Large intestine (tissue), 12 donors: Measurements from ENCODE around the gene CHEK1. TPM values are rescaled to one million over a fixed set of nuclear protein-coding genes. Genes with fewer than 3 reads are reported as not detected.
A peak's percentile ranks its signal among the peaks of the same experiment; 100 is the strongest.
"Not testable (repeated sequence)": the region's sequence is repeated elsewhere in the genome, so short reads cannot be mapped to it uniquely, and the experiment has no call there.

Experiments
- DNase-seq, 2 donors: peaks; one replicate each; pipeline versions ENCODE4 v3.0.0 to v3.0.0-alpha.2; 2013
- H3K27ac ChIP-seq: one replicate; pipeline ENCODE4 v1.5.1; 2013; ENCODE audit warnings: low read length
- H3K27me3 ChIP-seq: 2 replicates; pipeline ENCODE4 v1.6.1; 2013; ENCODE audit warnings: low read length; ENCODE audit not compliant: control insufficient read depth, insufficient read depth
- H3K36me3 ChIP-seq: 2 replicates; pipeline ENCODE4 v1.6.1; 2013; ENCODE audit warnings: low read length; ENCODE audit not compliant: control insufficient read depth, insufficient read depth
- H3K4me1 ChIP-seq: one replicate; pipeline ENCODE4 v1.6.1; 2013; ENCODE audit warnings: low read length; ENCODE audit not compliant: control insufficient read depth, insufficient read depth
- H3K4me3 ChIP-seq: one replicate; pipeline ENCODE4 v1.5.1; 2013; ENCODE audit warnings: low read length
- H3K9me3 ChIP-seq: one replicate; pipeline ENCODE4 v1.6.1; 2013; ENCODE audit warnings: mild to moderate bottlenecking, low read depth, low read length, moderate library complexity; ENCODE audit not compliant: control insufficient read depth
- WGBS: methylation state at CpG from one replicate; pipeline ENCODE4 v1.1.5; 2013; ENCODE audit warnings: low lambda C conversion rate; ENCODE audit not compliant: insufficient coverage; 5-methylcytosine and 5-hydroxymethylcytosine counted together
- long read RNA-seq, 11 donors: transcript quantifications; one replicate each; lab custom pipeline, GENCODE V29; 2026
- polyA plus RNA-seq: library from polyadenylated mRNA; unstranded; fragments of 120-200 nt; gene quantifications from one replicate; pipeline ENCODE4 v1.2.1, GENCODE V29; 2013

The CHEK1 gene
- polyA plus RNA-seq: 21.5 TPM
- long read RNA-seq, donor 1, full-length matches to known transcripts: 2 of 2 reads
- long read RNA-seq, donor 1, partial matches to known transcripts: 0 of 2 reads
- long read RNA-seq, donor 1, other reads (novel, unspliced or antisense): 0 of 2 reads
- long read RNA-seq, donor 2, full-length matches to known transcripts: 2 of 2 reads
- long read RNA-seq, donor 2, partial matches to known transcripts: 0 of 2 reads
- long read RNA-seq, donor 2, other reads (novel, unspliced or antisense): 0 of 2 reads
- long read RNA-seq, donor 3: 0 reads
- long read RNA-seq, donor 4: 0 reads
- long read RNA-seq, donor 5, full-length matches to known transcripts: 1 of 1 reads
- long read RNA-seq, donor 5, partial matches to known transcripts: 0 of 1 reads
- long read RNA-seq, donor 5, other reads (novel, unspliced or antisense): 0 of 1 reads
- long read RNA-seq, donor 6, partial matches to known transcripts: 0 of 3 reads
- long read RNA-seq, donor 6, other reads (novel, unspliced or antisense): 0 of 3 reads
- long read RNA-seq, donor 7: 0 reads
- long read RNA-seq, donor 8, full-length matches to known transcripts: 1 of 1 reads
- long read RNA-seq, donor 8, partial matches to known transcripts: 0 of 1 reads
- long read RNA-seq, donor 8, other reads (novel, unspliced or antisense): 0 of 1 reads
- long read RNA-seq, donor 9, partial matches to known transcripts: 0 of 1 reads
- long read RNA-seq, donor 9, other reads (novel, unspliced or antisense): 0 of 1 reads
- long read RNA-seq, donor 10, partial matches to known transcripts: 0 of 1 reads
- long read RNA-seq, donor 10, other reads (novel, unspliced or antisense): 0 of 1 reads
- long read RNA-seq, donor 11, full-length matches to known transcripts: 5 of 5 reads
- long read RNA-seq, donor 11, partial matches to known transcripts: 0 of 5 reads
- long read RNA-seq, donor 11, other reads (novel, unspliced or antisense): 0 of 5 reads

- 30% methylated on average over 2 of the region's 9 CpGs for WGBS
- H3K27me3 ChIP-seq: no peaks in the 10 kb centered on the region
- H3K27ac ChIP-seq: peak within 1 kb of the TSS; percentile 98
- no peaks in the 10 kb centered on the region for H3K9me3 ChIP-seq
- H3K4me1 ChIP-seq: no peaks in the 10 kb centered on the region
- H3K36me3 ChIP-seq: peaks cover 24% of the 10 kb centered on the region
- peak within 1 kb of the TSS; percentile 73 for H3K4me3 ChIP-seq
- no peak for DNase-seq
Observed at GRCh38 chr11:125624756-125625213, at the start of gene CHEK1. Gene CHEK1 (plus strand): TSS chr11:125625163. CDS start chr11:125626769, 1,606 bp downstream.

DNA sequence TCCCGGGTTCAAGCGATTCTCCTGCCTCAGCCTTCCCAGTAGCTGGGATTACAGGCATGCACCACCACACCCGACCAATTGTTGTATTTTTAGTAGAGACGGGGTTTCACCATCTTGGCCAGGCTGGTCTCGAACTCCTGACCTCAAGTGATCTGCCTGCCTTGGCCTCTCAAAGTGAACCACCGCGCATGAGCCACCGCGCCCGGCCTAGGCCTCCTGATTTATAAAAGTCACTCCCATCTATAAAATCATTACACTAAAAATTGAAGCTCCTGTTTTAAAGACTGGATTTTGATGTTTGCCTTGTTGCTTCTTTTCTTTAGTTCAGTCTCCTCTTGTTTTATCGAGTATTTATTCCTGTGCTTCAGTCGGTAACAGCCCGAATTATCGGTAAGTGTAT, 47.8 kb upstream of the CHEK1 start:
- H3K36me3 ChIP-seq: peaks cover 69% of the 10 kb centered on the region
- H3K4me1 ChIP-seq, DNase-seq, H3K27ac ChIP-seq, H3K27me3 ChIP-seq, H3K4me3 ChIP-seq, H3K9me3 ChIP-seq: not testable (repeated sequence)
- WGBS: 100% methylated on average over 1 of the region's 14 CpGs

DNA sequence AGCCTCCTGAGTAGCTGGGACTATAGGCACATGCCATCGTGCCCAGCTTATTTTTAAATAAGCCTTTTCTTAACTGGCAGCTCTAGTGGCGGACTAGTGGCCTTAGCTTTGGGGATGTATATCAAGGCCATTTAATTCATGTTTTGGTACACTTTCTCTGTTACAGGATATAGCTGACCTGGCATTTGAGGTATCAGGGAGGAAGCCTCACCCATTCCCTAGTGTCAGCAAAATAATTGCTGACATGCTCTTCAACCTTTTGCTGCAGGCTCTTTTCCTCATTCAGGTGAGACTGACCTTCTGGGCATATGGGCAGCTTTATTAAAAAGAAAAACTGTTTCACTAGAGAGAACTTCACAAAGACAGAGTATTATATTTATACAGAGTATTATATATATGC, 46.2 kb upstream of the CHEK1 start:
- peaks cover 78% of the 10 kb centered on the region for H3K36me3 ChIP-seq
- WGBS: no CpG with 5 or more reads among the region's 2 CpGs
- no peak overlapping the region for H3K27ac ChIP-seq

DNA sequence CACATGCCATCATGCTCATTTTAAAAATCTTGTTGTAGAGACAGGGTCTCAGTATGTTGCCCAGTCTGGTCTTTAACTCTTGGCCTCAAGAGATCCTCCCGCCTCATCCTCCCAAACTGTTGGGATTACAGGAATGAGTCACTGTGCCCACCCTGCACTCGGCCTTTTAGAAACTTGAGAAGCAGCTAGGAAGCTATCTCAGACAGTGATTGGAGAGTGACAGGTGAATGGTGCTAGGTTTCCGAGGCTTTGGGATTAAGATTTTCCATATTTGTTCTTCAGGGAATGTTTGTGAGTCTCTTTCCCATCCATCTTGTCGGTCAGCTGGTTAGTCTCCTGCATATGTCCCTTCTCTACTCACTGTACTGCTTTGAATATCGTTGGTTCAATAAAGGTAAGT, 45.2 kb upstream of the CHEK1 start:
- H3K27me3 ChIP-seq: no peaks in the 10 kb centered on the region
- no peak for DNase-seq
- H3K27ac ChIP-seq: no peak overlapping the region
- no peak overlapping the region for H3K4me3 ChIP-seq
- no peaks in the 10 kb centered on the region for H3K9me3 ChIP-seq
- H3K36me3 ChIP-seq: peaks cover 76% of the 10 kb centered on the region
- no peaks in the 10 kb centered on the region for H3K4me1 ChIP-seq
- WGBS: no CpG with 5 or more reads among the region's 5 CpGs

More for the DNA sequence above, 46.2 kb upstream of the CHEK1 start:
- no peaks in the 10 kb centered on the region for H3K4me1 ChIP-seq
- no peak overlapping the region for H3K4me3 ChIP-seq
- no peaks in the 10 kb centered on the region for H3K9me3 ChIP-seq
- H3K27me3 ChIP-seq: no peaks in the 10 kb centered on the region
- DNase-seq: no peak

GRCh38 chr11:125583496-125583895, 41.5 kb upstream of the CHEK1 start:
- Histone ChIP-seq H3K9me3 (no peaks in the 10 kb centered on the region), H3K36me3 (peaks cover 47% of the 10 kb centered on the region), H3K4me3 (no peak overlapping the region), H3K4me1 (no peaks in the 10 kb centered on the region), H3K27ac (no peak overlapping the region), H3K27me3 (no peaks in the 10 kb centered on the region)
- no CpG with 5 or more reads among the region's 11 CpGs for WGBS
- DNase-seq: no peak

DNA sequence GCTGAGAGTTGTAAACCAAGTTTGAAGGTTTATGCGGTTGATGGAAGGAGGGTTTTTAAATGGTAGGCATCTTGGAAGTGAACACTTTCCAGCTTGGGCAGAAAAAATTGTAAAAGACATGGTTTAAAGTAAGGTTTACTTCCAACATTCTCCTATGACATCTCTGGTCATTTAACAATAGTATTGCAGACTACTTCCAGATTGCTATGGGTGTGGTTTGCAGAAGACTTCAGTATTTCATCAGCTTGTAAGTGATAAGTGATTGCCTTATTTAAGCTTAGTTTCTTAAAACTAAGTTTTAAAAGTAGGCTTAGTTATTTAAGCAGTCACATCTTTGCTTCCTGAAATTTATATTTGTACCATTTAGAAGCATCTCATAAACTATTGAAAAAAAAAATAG, 39.5 kb upstream of the CHEK1 start:
- Histone ChIP-seq H3K4me3 (no peak overlapping the region), H3K27me3 (no peaks in the 10 kb centered on the region), H3K27ac (no peak overlapping the region), H3K4me1 (no peaks in the 10 kb centered on the region), H3K36me3 (peaks cover 30% of the 10 kb centered on the region), H3K9me3 (no peaks in the 10 kb centered on the region)
- WGBS: no CpG with 5 or more reads among the region's 1 CpG
- DNase-seq: no peak

GRCh38 chr11:125586623-125587022, 38.3 kb upstream of the CHEK1 start:
- H3K36me3 ChIP-seq: peaks cover 24% of the 10 kb centered on the region
- no peak overlapping the region for H3K4me3 ChIP-seq
- H3K9me3 ChIP-seq: no peaks in the 10 kb centered on the region
- H3K27me3 ChIP-seq: no peaks in the 10 kb centered on the region
- no peaks in the 10 kb centered on the region for H3K4me1 ChIP-seq
- H3K27ac ChIP-seq: no peak overlapping the region
- WGBS: no CpG with 5 or more reads among the region's 3 CpGs
- DNase-seq: no peak

GRCh38 chr11:125587480-125587879, 37.5 kb upstream of the CHEK1 start:
- Histone ChIP-seq H3K27ac (no peak overlapping the region), H3K9me3 (no peaks in the 10 kb centered on the region), H3K36me3 (peaks cover 17% of the 10 kb centered on the region), H3K4me1 (no peaks in the 10 kb centered on the region), H3K27me3 (no peaks in the 10 kb centered on the region), H3K4me3 (no peak overlapping the region)
- WGBS: 100% methylated on average over 1 of the region's 1 CpG
- no peak for DNase-seq

GRCh38 chr11:125588505-125588904, 36.5 kb upstream of the CHEK1 start:
- Histone ChIP-seq H3K4me1 (no peaks in the 10 kb centered on the region), H3K4me3 (no peak overlapping the region), H3K9me3 (no peaks in the 10 kb centered on the region), H3K36me3 (peaks cover 8% of the 10 kb centered on the region), H3K27ac (no peak overlapping the region), H3K27me3 (no peaks in the 10 kb centered on the region)
- no CpG with 5 or more reads among the region's 3 CpGs for WGBS
- no peak for DNase-seq

GRCh38 chr11:125591649-125592304, 33.2 kb upstream of the CHEK1 start:
- WGBS: 40% methylated on average over 1 of the region's 30 CpGs
- Histone ChIP-seq H3K9me3 (no peaks in the 10 kb centered on the region), H3K27me3 (no peaks in the 10 kb centered on the region), H3K36me3 (no peaks in the 10 kb centered on the region), H3K27ac (peak overlapping the region; percentile 98), H3K4me1 (no peaks in the 10 kb centered on the region), H3K4me3 (peak overlapping the region; percentile 65)
- peak in 1 of 2 donors; percentile 7 for DNase-seq
